Gastrocnemius medialis (tissue), 4 donors: Measurements from ENCODE around the gene SERPINB1.

ENCODE experiments used
- CTCF ChIP-seq, 5 experiments: fragments of 450-650 bp in 3 of 5; fragments of 200-600 bp in 2 of 5; sonication (generic) in 2 of 5; IDR thresholded peaks in 4 of 5; conservative IDR thresholded peaks in 1 of 5; 1 replicate in 4 of 5; 2 replicates in 1 of 5; pipeline ENCODE4 v1.5.1; 2016 to 2019; ENCODE audit warnings: antibody characterized with exemption in 5 of 5, mild to moderate bottlenecking in 3 of 5, moderate library complexity in 3 of 5
- POLR2A ChIP-seq, 2 donors: fragments of 450-650 bp; IDR thresholded peaks; one replicate each; pipeline ENCODE4 v1.6.1; 2017; ENCODE audit warnings: antibody characterized with exemption in 2 of 2, mild to moderate bottlenecking in 2 of 2, moderate library complexity in 2 of 2

- TF ChIP-seq POLR2A (IDR thresholded peaks at IDR 0.05) (no peak), CTCF (IDR thresholded peaks at IDR 0.05 in 4 of 5, conservative IDR thresholded peaks at IDR 0.05 in 1 of 5) (no peak)
Measured at GRCh38 chr6:2839195-2839981, 2.3 kb downstream of the SERPINB1 start.
